Measurements from ENCODE around the gene BCAS3.

DNA sequence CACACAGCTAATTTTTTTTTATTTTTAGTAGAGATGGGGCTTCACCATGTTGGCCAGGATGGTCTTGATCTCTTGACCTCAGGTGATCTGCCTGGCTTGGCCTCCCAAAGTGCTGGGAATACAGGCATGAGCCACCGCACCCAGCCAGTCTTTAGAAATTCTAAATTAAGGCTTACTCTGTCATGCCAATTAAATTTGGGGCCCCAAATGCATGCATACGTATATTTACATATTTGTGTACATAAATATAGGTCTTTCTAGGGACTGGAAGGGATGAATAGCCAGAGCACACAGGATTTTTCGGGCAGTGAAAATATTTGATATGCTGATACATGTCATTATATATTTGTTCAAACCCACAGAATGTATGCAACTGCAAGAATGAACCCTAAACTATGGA is 105.1 kb downstream of the BCAS3 start:
- TF ChIP-seq, protein P1, sequence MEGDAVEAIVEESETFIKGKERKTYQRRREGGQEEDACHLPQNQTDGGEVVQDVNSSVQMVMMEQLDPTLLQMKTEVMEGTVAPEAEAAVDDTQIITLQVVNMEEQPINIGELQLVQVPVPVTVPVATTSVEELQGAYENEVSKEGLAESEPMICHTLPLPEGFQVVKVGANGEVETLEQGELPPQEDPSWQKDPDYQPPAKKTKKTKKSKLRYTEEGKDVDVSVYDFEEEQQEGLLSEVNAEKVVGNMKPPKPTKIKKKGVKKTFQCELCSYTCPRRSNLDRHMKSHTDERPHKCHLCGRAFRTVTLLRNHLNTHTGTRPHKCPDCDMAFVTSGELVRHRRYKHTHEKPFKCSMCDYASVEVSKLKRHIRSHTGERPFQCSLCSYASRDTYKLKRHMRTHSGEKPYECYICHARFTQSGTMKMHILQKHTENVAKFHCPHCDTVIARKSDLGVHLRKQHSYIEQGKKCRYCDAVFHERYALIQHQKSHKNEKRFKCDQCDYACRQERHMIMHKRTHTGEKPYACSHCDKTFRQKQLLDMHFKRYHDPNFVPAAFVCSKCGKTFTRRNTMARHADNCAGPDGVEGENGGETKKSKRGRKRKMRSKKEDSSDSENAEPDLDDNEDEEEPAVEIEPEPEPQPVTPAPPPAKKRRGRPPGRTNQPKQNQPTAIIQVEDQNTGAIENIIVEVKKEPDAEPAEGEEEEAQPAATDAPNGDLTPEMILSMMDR (IDR thresholded peaks at IDR 0.05 in 2 of 3, conservative IDR thresholded peaks at IDR 0.05 in 1 of 3; ENCODE audit: borderline replicate concordance in 1 of 3, insufficient read depth in 1 of 3, low read depth in 2 of 3, low read length in 2 of 3): no peak
- no peak for TF ChIP-seq POLR2AphosphoS5 (IDR thresholded peaks at IDR 0.05; ENCODE audit: low read depth, low read length)
- TF ChIP-seq, protein P2, sequence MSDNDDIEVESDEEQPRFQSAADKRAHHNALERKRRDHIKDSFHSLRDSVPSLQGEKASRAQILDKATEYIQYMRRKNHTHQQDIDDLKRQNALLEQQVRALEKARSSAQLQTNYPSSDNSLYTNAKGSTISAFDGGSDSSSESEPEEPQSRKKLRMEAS (IDR thresholded peaks at IDR 0.05): no peak
- no peak for TF ChIP-seq POLR2A (IDR thresholded peaks at IDR 0.05; ENCODE audit: borderline replicate concordance, extremely low read depth, insufficient read depth, insufficient read length)
- TF ChIP-seq ELF1 (IDR thresholded peaks at IDR 0.05; ENCODE audit: borderline replicate concordance, low read depth): no peak
- TF ChIP-seq, protein P3, sequence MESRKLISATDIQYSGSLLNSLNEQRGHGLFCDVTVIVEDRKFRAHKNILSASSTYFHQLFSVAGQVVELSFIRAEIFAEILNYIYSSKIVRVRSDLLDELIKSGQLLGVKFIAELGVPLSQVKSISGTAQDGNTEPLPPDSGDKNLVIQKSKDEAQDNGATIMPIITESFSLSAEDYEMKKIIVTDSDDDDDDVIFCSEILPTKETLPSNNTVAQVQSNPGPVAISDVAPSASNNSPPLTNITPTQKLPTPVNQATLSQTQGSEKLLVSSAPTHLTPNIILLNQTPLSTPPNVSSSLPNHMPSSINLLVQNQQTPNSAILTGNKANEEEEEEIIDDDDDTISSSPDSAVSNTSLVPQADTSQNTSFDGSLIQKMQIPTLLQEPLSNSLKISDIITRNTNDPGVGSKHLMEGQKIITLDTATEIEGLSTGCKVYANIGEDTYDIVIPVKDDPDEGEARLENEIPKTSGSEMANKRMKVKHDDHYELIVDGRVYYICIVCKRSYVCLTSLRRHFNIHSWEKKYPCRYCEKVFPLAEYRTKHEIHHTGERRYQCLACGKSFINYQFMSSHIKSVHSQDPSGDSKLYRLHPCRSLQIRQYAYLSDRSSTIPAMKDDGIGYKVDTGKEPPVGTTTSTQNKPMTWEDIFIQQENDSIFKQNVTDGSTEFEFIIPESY (IDR thresholded peaks at IDR 0.05; ENCODE audit: extremely low read depth, insufficient replicate concordance, low read length): no peak
- no peak for TF ChIP-seq ZNF274 (IDR thresholded peaks at IDR 0.05; ENCODE audit: low read depth, low read length)
- TF ChIP-seq EZH2phosphoT487 (IDR thresholded peaks at IDR 0.05; ENCODE audit: borderline replicate concordance): no peak
- no peak for TF ChIP-seq JUND (IDR thresholded peaks at IDR 0.05)
- TF ChIP-seq EZH2 (IDR thresholded peaks at IDR 0.05): no peak
- TF ChIP-seq, protein P4, sequence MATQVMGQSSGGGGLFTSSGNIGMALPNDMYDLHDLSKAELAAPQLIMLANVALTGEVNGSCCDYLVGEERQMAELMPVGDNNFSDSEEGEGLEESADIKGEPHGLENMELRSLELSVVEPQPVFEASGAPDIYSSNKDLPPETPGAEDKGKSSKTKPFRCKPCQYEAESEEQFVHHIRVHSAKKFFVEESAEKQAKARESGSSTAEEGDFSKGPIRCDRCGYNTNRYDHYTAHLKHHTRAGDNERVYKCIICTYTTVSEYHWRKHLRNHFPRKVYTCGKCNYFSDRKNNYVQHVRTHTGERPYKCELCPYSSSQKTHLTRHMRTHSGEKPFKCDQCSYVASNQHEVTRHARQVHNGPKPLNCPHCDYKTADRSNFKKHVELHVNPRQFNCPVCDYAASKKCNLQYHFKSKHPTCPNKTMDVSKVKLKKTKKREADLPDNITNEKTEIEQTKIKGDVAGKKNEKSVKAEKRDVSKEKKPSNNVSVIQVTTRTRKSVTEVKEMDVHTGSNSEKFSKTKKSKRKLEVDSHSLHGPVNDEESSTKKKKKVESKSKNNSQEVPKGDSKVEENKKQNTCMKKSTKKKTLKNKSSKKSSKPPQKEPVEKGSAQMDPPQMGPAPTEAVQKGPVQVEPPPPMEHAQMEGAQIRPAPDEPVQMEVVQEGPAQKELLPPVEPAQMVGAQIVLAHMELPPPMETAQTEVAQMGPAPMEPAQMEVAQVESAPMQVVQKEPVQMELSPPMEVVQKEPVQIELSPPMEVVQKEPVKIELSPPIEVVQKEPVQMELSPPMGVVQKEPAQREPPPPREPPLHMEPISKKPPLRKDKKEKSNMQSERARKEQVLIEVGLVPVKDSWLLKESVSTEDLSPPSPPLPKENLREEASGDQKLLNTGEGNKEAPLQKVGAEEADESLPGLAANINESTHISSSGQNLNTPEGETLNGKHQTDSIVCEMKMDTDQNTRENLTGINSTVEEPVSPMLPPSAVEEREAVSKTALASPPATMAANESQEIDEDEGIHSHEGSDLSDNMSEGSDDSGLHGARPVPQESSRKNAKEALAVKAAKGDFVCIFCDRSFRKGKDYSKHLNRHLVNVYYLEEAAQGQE (IDR thresholded peaks at IDR 0.05; ENCODE audit: low read depth): no peak
- no peak for TF ChIP-seq YY1 (IDR thresholded peaks at IDR 0.05; ENCODE audit: extremely low read depth, insufficient replicate concordance, low read depth, low read length)

Data from HCT116 (cell line).